WTC11 (cell line): ENCODE results near the gene RNF31. TPM values are rescaled to one million over a fixed set of nuclear protein-coding genes. Genes with fewer than 3 reads are reported as not detected.

ENCODE experiments used
- ATAC-seq: fragments of 200-7000 bp; cut with Tn5 transposase; 2 replicates; pipeline ENCODE4 v1.10.0; 2021; ENCODE audit warnings: mild to moderate bottlenecking, moderate library complexity
- CTCF ChIA-PET: fragments of 300-600 bp; sonication (Branson Sonifier 250); formaldehyde crosslinking; loops from one replicate; lab custom pipeline; 2021; ENCODE audit warnings: antibody characterized with exemption; lab: Charles Lee
- POLR2A ChIA-PET: fragments of 350-600 bp; sonication (Branson Sonifier 250); formaldehyde crosslinking; loops from one replicate; lab custom pipeline; 2021; ENCODE audit warnings: antibody characterized with exemption; lab: Charles Lee
- DNase-seq: peaks from one replicate; pipeline ENCODE4 v3.0.0; 2021; ENCODE audit warnings: low spot score
- H3K27ac Mint-ChIP-seq: 2 replicates; pipeline ENCODE4 v1.8.0; 2021; ENCODE audit warnings: mixed read lengths
- H3K27me3 Mint-ChIP-seq: 2 replicates; pipeline ENCODE4 v1.8.0; 2021; ENCODE audit warnings: low read depth, mild to moderate bottlenecking, moderate library complexity, mixed read lengths
- H3K36me3 Mint-ChIP-seq: 2 replicates; pipeline ENCODE4 v1.8.0; 2021; ENCODE audit warnings: mixed read lengths
- H3K4me1 Mint-ChIP-seq: 2 replicates; pipeline ENCODE4 v1.8.0; 2022; ENCODE audit warnings: mixed read lengths
- H3K4me3 Mint-ChIP-seq: 2 replicates; pipeline ENCODE4 v1.8.0; 2021; ENCODE audit warnings: mild to moderate bottlenecking, moderate library complexity, mixed read lengths
- H3K9me3 Mint-ChIP-seq: 2 replicates; pipeline ENCODE4 v1.8.0; 2021; ENCODE audit warnings: mixed read lengths
- ATF3 ChIP-seq: sonication (generic); formaldehyde crosslinking; conservative IDR thresholded peaks from 2 replicates; pipeline ENCODE4 v1.8.1; 2022; ENCODE audit warnings: mild to moderate bottlenecking, missing genetic modification reagents
- CREB1 ChIP-seq: sonication (generic); formaldehyde crosslinking; IDR thresholded peaks from 2 replicates; pipeline ENCODE4 v1.8.0; 2023; ENCODE audit warnings: mild to moderate bottlenecking, missing genetic modification reagents
- CTCF ChIP-seq: fragments of 200-600 bp; IDR thresholded peaks from 2 replicates; pipeline ENCODE4 v1.8.0; 2022; ENCODE audit warnings: antibody characterized with exemption
- E2F4 ChIP-seq: sonication (generic); formaldehyde crosslinking; IDR thresholded peaks from 2 replicates; pipeline ENCODE4 v1.8.1; 2022; ENCODE audit warnings: low read depth, mild to moderate bottlenecking, moderate library complexity, missing genetic modification reagents, borderline replicate concordance
- FOXP4 ChIP-seq: sonication (generic); formaldehyde crosslinking; IDR thresholded peaks from 2 replicates; pipeline ENCODE4 v1.8.0; 2022; ENCODE audit warnings: mild to moderate bottlenecking, missing genetic modification reagents
- GTF2I ChIP-seq: fragments of 250-450 bp; sonication (Bioruptor Pico); conservative IDR thresholded peaks from 2 replicates; pipeline ENCODE4 v1.4.0; 2021; ENCODE audit warnings: mild to moderate bottlenecking
- HMGXB4 ChIP-seq: sonication (generic); formaldehyde crosslinking; IDR thresholded peaks from 2 replicates; pipeline ENCODE4 v1.8.1; 2023; ENCODE audit warnings: mild to moderate bottlenecking, moderate library complexity, missing genetic modification reagents
- IRF1 ChIP-seq: sonication (generic); formaldehyde crosslinking; IDR thresholded peaks from 2 replicates; pipeline ENCODE4 v1.8.0; 2023; ENCODE audit warnings: missing genetic modification reagents
- KAT7 ChIP-seq: sonication (generic); formaldehyde crosslinking; IDR thresholded peaks from 2 replicates; pipeline ENCODE4 v1.8.1; 2023; ENCODE audit warnings: missing genetic modification reagents, mild to moderate bottlenecking, borderline replicate concordance
- MAX ChIP-seq: sonication (generic); formaldehyde crosslinking; IDR thresholded peaks from 2 replicates; pipeline ENCODE4 v1.8.0; 2022; ENCODE audit warnings: mild to moderate bottlenecking, missing genetic modification reagents
- MLX ChIP-seq: sonication (generic); formaldehyde crosslinking; IDR thresholded peaks from 2 replicates; pipeline ENCODE4 v1.8.1; 2023; ENCODE audit warnings: mild to moderate bottlenecking, missing genetic modification reagents, moderate library complexity
- NFATC4 ChIP-seq: fragments of 250-450 bp; sonication (Bioruptor Pico); IDR thresholded peaks from 2 replicates; pipeline ENCODE4 v1.9.0; 2021; ENCODE audit warnings: mild to moderate bottlenecking
- NFYB ChIP-seq: sonication (generic); formaldehyde crosslinking; conservative IDR thresholded peaks from 2 replicates; pipeline ENCODE4 v1.8.0; 2022; ENCODE audit warnings: low read depth, missing genetic modification reagents
- PRRX2 ChIP-seq: fragments of 250-450 bp; sonication (Bioruptor Pico); IDR thresholded peaks from 2 replicates; pipeline ENCODE4 v1.8.0; 2021; ENCODE audit warnings: mild to moderate bottlenecking
- USF2 ChIP-seq: sonication (generic); formaldehyde crosslinking; IDR thresholded peaks from 2 replicates; pipeline ENCODE4 v1.8.1; 2023; ENCODE audit warnings: mild to moderate bottlenecking, missing genetic modification reagents, moderate library complexity
- ZNF423 ChIP-seq: fragments of 250-450 bp; sonication (Bioruptor Pico); IDR thresholded peaks from 2 replicates; pipeline ENCODE4 v2.1.2; 2022; ENCODE audit warnings: mild to moderate bottlenecking, moderate library complexity
- ZNF532 ChIP-seq: fragments of 250-450 bp; sonication (Bioruptor Pico); IDR thresholded peaks from 2 replicates; pipeline ENCODE4 v1.9.0; 2021; ENCODE audit warnings: mild to moderate bottlenecking, borderline replicate concordance
- total RNA-seq: library from RNA; stranded (reverse); gene quantifications from 3 replicates; pipeline ENCODE4 v1.2.3, GENCODE V29; 2021

The RNF31 gene
- total RNA-seq, 1 experiment from 2014 or later, result 86.2 TPM

- TF ChIP-seq CTCF, result no peak
- TF ChIP-seq ATF3 (CRISPR knock-in tag), result no peak
- peak; percentile 87; the same call in 1 of the 2 replicates for TF ChIP-seq IRF1
- TF ChIP-seq ZNF532 (CRISPR knock-in tag), result no peak
- TF ChIP-seq FOXP4 (CRISPR knock-in tag), result peak; percentile 84; the same call in 1 of the 2 replicates
- no peak for TF ChIP-seq KAT7 (CRISPR knock-in tag)
- TF ChIP-seq CREB1 (CRISPR knock-in tag), result no peak
- TF ChIP-seq HMGXB4 (CRISPR knock-in tag), result peak; percentile 74; the same call in 1 of the 2 replicates
Observed at GRCh38 chr14:24195186-24196070, 48.1 kb downstream of the RNF31 start, which contains the start of gene TM9SF1 (continued).

GRCh38 chr14:24196071-24197055 lies 49.1 kb downstream of the RNF31 start:
- ChIA-PET POLR2A (interaction anchor here (0.7 to 1.9 kb wide), 14 partner anchors 13 to 103 kb away, joined by 3 to 20 read pairs (median 4); partner anchors contain the start of genes CHMP4A, IRF9, MDP1 and PCK2), CTCF (interaction anchor here (0.7 to 1.8 kb wide), 13 partner anchors 11 to 112 kb away, joined by 3 to 16 read pairs (median 4); partner anchors contain the start of genes CHMP4A, CIDEB, DCAF11 and EMC9)
- ATAC-seq (peak; percentile 14), DNase-seq (peak; percentile 21)
- peak overlapping the region; percentile 94 for H3K4me3 Mint-ChIP-seq
- peaks cover 11% of the 10 kb centered on the region for H3K9me3 Mint-ChIP-seq
- H3K4me1 Mint-ChIP-seq, result peaks cover 23% of the 10 kb centered on the region
- peak overlapping the region; percentile 97 for H3K27ac Mint-ChIP-seq
- peaks cover 38% of the 10 kb centered on the region for H3K36me3 Mint-ChIP-seq
- no peaks in the 10 kb centered on the region for H3K27me3 Mint-ChIP-seq
- TF ChIP-seq PRRX2 (CRISPR knock-in tag), result no peak
- TF ChIP-seq MLX (CRISPR knock-in tag), result no peak
- TF ChIP-seq E2F4 (CRISPR knock-in tag), result no peak
- no peak for TF ChIP-seq ZNF423
- no peak for TF ChIP-seq GTF2I
- TF ChIP-seq NFATC4 (CRISPR knock-in tag), result no peak
- TF ChIP-seq USF2 (CRISPR knock-in tag), result no peak
- TF ChIP-seq NFYB (CRISPR knock-in tag), result no peak
- no peak for TF ChIP-seq MAX (CRISPR knock-in tag)
